ENCODE data around the gene ACAD10. TPM values are rescaled to one million over a fixed set of nuclear protein-coding genes. Genes with fewer than 3 reads are reported as not detected.

ACAD10 gene
- total and polyA plus RNA-seq, 2 donors from 2014 or later = 33.7 to 47.0 TPM

DNA sequence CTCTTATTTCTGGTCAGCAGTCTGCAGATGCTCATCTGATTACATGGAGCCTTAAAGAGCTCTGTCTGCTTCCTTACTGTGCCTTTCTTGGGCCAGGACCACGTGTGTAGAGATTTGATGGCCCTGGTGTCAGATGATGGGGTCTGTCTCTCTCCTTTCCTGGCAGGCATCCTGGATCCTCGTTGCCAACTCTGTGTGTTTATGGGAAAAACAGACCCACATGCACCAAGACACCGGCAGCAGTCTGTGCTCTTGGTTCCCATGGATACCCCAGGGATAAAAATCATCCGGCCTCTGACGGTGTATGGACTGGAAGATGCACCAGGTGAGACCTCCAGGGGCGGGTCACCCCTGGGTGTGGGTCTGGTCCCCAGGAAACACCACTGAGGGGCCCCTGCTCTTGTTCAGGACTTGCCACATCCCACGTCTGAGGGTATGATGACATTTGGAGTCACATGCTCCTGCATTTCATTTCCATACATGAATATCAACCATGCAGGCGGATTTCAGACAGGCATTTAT, 62.4 kb downstream of the ACAD10 start:
- Histone ChIP-seq H3K36me3 (ENCODE audit: control insufficient read depth in 2 of 3, insufficient read depth in 3 of 3, low read length in 3 of 3) (peaks cover 0 to 27% (median 12%) of the 10 kb centered on the region in 3 donors), H3K27me3 (ENCODE audit: control insufficient read depth, insufficient read depth, low read length) (no peaks in the 10 kb centered on the region), H3K4me1 (ENCODE audit: control insufficient read depth in 2 of 3, insufficient read depth in 2 of 3, low read depth in 1 of 3, low read length in 3 of 3) (peaks cover 0 to 5% (median 0%) of the 10 kb centered on the region in 3 donors), H3K9ac (ENCODE audit: low read length in 3 of 3) (no peak overlapping the region), H3K27ac (ENCODE audit: low read depth in 2 of 2, low read length in 2 of 2) (no peak overlapping the region), H3K4me3 (ENCODE audit: low read length in 3 of 3) (no peak overlapping the region), H3K9me3 (ENCODE audit: control insufficient read depth in 2 of 3, insufficient read depth in 1 of 3, low read length in 3 of 3) (no peaks in the 10 kb centered on the region)
- TF ChIP-seq, protein P1, sequence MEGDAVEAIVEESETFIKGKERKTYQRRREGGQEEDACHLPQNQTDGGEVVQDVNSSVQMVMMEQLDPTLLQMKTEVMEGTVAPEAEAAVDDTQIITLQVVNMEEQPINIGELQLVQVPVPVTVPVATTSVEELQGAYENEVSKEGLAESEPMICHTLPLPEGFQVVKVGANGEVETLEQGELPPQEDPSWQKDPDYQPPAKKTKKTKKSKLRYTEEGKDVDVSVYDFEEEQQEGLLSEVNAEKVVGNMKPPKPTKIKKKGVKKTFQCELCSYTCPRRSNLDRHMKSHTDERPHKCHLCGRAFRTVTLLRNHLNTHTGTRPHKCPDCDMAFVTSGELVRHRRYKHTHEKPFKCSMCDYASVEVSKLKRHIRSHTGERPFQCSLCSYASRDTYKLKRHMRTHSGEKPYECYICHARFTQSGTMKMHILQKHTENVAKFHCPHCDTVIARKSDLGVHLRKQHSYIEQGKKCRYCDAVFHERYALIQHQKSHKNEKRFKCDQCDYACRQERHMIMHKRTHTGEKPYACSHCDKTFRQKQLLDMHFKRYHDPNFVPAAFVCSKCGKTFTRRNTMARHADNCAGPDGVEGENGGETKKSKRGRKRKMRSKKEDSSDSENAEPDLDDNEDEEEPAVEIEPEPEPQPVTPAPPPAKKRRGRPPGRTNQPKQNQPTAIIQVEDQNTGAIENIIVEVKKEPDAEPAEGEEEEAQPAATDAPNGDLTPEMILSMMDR (IDR thresholded peaks at IDR 0.05; ENCODE audit: borderline replicate concordance, extremely low read depth, insufficient read depth) = no peak
- DNase-seq (peak in 1 of 5 donors; percentile 44), FAIRE-seq (no peak)
- intact Hi-C loops (cut with DNase I) = no loop called here

- H3K4me3 ChIP-seq (ENCODE audit: low read length in 3 of 3) = no peak overlapping the region
- H3K9me3 ChIP-seq (ENCODE audit: control insufficient read depth in 2 of 3, insufficient read depth in 1 of 3, low read length in 3 of 3) = no peaks in the 10 kb centered on the region
- H3K27me3 ChIP-seq (ENCODE audit: control insufficient read depth, insufficient read depth, low read length) = no peaks in the 10 kb centered on the region
- no peak overlapping the region for H3K9ac ChIP-seq (ENCODE audit: low read length in 3 of 3)
- H3K4me1 ChIP-seq (ENCODE audit: control insufficient read depth in 2 of 3, insufficient read depth in 2 of 3, low read depth in 1 of 3, low read length in 3 of 3) = peaks cover 0 to 5% (median 0%) of the 10 kb centered on the region in 3 donors
- H3K36me3 ChIP-seq (ENCODE audit: control insufficient read depth in 2 of 3, insufficient read depth in 3 of 3, low read length in 3 of 3) = peaks cover 0 to 34% (median 12%) of the 10 kb centered on the region in 3 donors
- FAIRE-seq (no peak), DNase-seq (no peak)
- intact Hi-C loops (cut with DNase I) = no loop called here
- H3K27ac ChIP-seq (ENCODE audit: low read depth in 2 of 2, low read length in 2 of 2) = peak overlapping the region in 1 of 2 donors; percentile 9
- TF ChIP-seq, protein P1 (IDR thresholded peaks at IDR 0.05; ENCODE audit: borderline replicate concordance, extremely low read depth, insufficient read depth) = no peak
These were observed 63.0 kb downstream of the ACAD10 start for GRCh38 chr12:111748867-111749266.

GRCh38 chr12:111749391-111749790, 63.5 kb downstream of the ACAD10 start:
- no peak for FAIRE-seq
- Histone ChIP-seq H3K27me3 (ENCODE audit: control insufficient read depth, insufficient read depth, low read length) (no peaks in the 10 kb centered on the region), H3K4me1 (ENCODE audit: control insufficient read depth in 2 of 3, insufficient read depth in 2 of 3, low read depth in 1 of 3, low read length in 3 of 3) (peaks cover 0 to 5% (median 0%) of the 10 kb centered on the region in 3 donors), H3K36me3 (ENCODE audit: control insufficient read depth in 2 of 3, insufficient read depth in 3 of 3, low read length in 3 of 3) (peaks cover 0 to 34% (median 12%) of the 10 kb centered on the region in 3 donors), H3K9ac (ENCODE audit: low read length in 3 of 3) (no peak overlapping the region), H3K4me3 (ENCODE audit: low read length in 3 of 3) (no peak overlapping the region), H3K27ac (ENCODE audit: low read depth in 2 of 2, low read length in 2 of 2) (no peak overlapping the region), H3K9me3 (ENCODE audit: control insufficient read depth in 2 of 3, insufficient read depth in 1 of 3, low read length in 3 of 3) (no peaks in the 10 kb centered on the region)
- no peak for DNase-seq
- intact Hi-C loops (cut with DNase I) = no loop called here
- TF ChIP-seq, protein P1 (IDR thresholded peaks at IDR 0.05; ENCODE audit: borderline replicate concordance, extremely low read depth, insufficient read depth) = no peak
